Lower leg skin (tissue), 4 donors: ENCODE measurements around the gene ROR2. TPM values are rescaled to one million over a fixed set of nuclear protein-coding genes. Genes with fewer than 3 reads are reported as not detected.

ENCODE experiments used
- DNase-seq, 2 donors: peaks; one replicate each; pipeline ENCODE4 v3.0.0-alpha.2; 2019; ENCODE audit warnings: low spot score in 2 of 2
- H3K4me3 ChIP-seq: fragments of 200-600 bp; sonication (generic); 2 replicates; pipeline ENCODE4 v1.5.1; 2017; ENCODE audit warnings: mild to moderate bottlenecking, low read depth; ENCODE audit not compliant: poor library complexity, severe bottlenecking
- POLR2A ChIP-seq, 2 donors: fragments of 450-650 bp; IDR thresholded peaks; one replicate each; pipeline ENCODE4 v1.6.1; 2016 to 2017; ENCODE audit warnings: antibody characterized with exemption in 2 of 2, mild to moderate bottlenecking in 1 of 2, moderate library complexity in 1 of 2
- WGBS, 2 donors: methylation state at CpG; one replicate each; pipeline ENCODE4 v1.1.5; 2018; 5-methylcytosine and 5-hydroxymethylcytosine counted together
- intact Hi-C: fragments of 100-400 bp; cut with DNase I; formaldehyde crosslinking; loops from one replicate; pipeline ENCODE4 v1.15.0; 2023; ENCODE audit warnings: low total_unique reads
- total RNA-seq, 4 donors: library from RNA; depleted of rRNA; stranded (reverse); fragments of >200 nt; gene quantifications; one replicate each; pipeline ENCODE4 v1.1.0, GENCODE V29; 2016
- TF ChIP-seq, protein P1 (sequence below), 3 donors: fragments of 450-650 bp; IDR thresholded peaks; one replicate each; pipeline ENCODE4 v1.5.1; 2016; ENCODE audit warnings: antibody characterized with exemption in 3 of 3, mild to moderate bottlenecking in 3 of 3, moderate library complexity in 2 of 3

The ROR2 gene
- total RNA-seq, 4 donors from 2014 or later, result 2.3 to 8.7 (median 5.8) TPM

DNA sequence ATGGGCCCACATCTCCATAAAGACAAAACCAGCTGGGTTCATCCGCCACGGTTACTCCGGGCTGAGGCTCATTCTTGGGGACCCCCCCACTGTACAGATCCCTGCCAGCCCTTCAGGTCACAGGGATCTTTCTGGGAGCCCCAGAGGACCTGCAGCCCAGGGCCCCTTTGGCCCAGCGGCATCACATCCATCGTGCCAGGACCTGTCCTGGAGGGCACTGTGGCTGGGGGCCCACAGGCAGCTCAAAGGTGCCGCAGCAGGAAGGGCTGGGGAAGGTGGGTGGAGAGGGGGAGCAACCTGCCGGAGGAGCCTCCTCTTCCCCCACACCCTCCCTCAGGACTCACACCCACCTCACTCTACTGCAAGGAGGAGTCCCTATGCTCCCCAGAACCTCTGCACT lies 252.8 kb downstream of the ROR2 start:
- DNase-seq, result no peak
- H3K4me3 ChIP-seq, result no peak overlapping the region
- no peak for TF ChIP-seq POLR2A (IDR thresholded peaks at IDR 0.05)
- TF ChIP-seq, protein P1, sequence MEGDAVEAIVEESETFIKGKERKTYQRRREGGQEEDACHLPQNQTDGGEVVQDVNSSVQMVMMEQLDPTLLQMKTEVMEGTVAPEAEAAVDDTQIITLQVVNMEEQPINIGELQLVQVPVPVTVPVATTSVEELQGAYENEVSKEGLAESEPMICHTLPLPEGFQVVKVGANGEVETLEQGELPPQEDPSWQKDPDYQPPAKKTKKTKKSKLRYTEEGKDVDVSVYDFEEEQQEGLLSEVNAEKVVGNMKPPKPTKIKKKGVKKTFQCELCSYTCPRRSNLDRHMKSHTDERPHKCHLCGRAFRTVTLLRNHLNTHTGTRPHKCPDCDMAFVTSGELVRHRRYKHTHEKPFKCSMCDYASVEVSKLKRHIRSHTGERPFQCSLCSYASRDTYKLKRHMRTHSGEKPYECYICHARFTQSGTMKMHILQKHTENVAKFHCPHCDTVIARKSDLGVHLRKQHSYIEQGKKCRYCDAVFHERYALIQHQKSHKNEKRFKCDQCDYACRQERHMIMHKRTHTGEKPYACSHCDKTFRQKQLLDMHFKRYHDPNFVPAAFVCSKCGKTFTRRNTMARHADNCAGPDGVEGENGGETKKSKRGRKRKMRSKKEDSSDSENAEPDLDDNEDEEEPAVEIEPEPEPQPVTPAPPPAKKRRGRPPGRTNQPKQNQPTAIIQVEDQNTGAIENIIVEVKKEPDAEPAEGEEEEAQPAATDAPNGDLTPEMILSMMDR (IDR thresholded peaks at IDR 0.05), result no peak
- 80 to 85% methylated on average over 7 of the region's 7 CpGs for WGBS, 2 donors
- intact Hi-C loops, result no loop called here

DNA sequence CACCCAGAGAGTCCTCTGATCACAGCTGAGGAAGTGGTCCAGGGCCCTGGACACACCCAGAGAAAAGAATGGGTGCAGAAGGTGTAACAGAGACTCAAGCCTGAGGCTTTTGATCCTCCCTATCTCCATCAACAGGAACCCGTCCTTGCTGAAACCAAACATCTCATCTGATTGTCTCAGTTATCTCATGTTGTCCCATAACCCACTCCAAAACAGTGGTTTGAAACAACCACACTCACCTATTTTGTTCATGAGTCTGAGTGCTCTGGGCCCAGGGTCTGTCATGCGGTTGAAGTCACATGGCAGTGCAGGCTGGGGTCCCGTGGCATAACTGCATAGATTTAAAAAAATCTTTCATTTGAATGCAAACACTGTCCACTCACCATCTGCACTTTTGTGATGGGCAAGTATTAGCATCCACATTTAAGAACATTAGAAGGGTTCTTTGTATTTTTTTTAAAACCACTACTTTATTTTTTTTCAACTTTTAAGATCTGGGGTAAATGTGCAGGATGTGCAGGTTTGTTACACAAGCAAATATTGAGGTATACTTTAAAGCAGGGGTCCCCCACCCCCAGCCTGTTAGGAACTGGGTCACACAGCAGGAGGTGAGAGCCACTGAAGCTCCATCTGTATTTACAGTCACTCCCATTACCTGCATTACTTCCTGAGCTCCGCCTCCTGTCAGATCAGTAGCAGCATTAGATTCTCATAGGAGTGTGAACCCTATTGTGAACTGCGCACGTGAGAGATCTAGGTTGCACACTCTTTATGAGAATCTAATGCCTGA lies 255.8 kb downstream of the ROR2 start:
- intact Hi-C loops, result no loop called here
- TF ChIP-seq POLR2A (IDR thresholded peaks at IDR 0.05), result no peak
- TF ChIP-seq, protein P1 (IDR thresholded peaks at IDR 0.05), result no peak
- 75 to 85% methylated on average over 6 of the region's 6 CpGs for WGBS, 2 donors
- DNase-seq, result no peak
- H3K4me3 ChIP-seq, result no peak overlapping the region

DNA sequence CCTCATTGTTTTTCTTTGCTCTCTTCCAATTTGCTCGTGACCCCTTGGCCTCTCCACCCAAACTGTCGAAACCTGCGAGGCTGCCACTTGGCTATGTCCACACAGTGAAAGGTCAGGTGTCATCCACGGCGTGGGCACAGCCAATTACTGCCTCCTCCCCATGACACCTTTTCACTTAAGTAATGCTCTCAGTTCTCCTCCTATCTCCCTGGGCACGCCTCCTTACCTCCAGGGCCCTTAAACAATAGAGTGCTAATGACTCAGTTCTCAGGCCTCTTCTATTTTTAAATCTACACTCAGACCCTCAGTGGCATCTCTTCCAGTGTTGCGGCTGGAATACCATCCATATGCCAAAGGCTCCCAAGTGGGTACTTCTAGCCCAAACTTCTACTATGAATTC lies 256.8 kb downstream of the ROR2 start:
- TF ChIP-seq POLR2A (IDR thresholded peaks at IDR 0.05), result no peak
- TF ChIP-seq, protein P1 (IDR thresholded peaks at IDR 0.05), result no peak
- 67% methylated on average over 7 of the region's 7 CpGs for WGBS, 2 donors
- intact Hi-C loops, result no loop called here

DNA sequence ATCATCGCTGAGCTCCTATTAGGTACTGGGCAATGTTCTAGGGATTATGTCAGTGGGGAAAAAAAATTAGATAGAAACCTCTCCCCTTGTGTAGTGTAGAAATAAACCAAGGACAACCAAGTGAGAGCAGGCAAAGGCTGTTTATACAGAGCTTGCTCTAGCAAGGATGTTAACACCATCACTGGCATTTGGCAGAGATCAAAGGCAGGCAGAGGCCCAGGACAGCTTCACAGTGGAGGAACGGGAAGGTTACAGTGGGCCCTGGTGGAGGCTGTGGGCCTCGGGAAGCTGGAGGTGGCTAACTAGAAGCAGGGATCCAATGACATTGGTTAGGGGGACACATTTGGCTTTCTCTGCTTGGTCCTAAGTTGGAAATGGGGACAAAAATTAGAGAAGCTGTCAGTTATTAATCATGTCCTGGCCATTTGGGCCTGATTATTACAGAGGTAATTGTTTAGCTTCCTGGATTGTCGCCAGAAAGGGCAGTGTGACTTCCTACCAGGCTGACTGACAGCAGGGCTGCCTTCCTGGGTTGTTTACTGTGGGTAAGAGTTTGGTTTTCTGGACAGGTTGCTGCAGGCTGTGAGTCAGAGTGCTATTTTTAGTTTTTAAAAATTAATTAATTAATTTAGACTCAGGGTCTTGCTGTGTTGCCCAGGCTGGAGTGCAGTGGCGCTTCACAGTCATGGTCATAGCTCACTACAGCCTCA lies 259.3 kb downstream of the ROR2 start:
- no peak overlapping the region for H3K4me3 ChIP-seq
- WGBS, 2 donors, result 67 to 73% methylated on average over 5 of the region's 5 CpGs
- intact Hi-C loops, result no loop called here
- no peak for DNase-seq
- TF ChIP-seq, protein P1 (IDR thresholded peaks at IDR 0.05), result no peak
- no peak for TF ChIP-seq POLR2A (IDR thresholded peaks at IDR 0.05)

More for the DNA sequence above, 256.8 kb downstream of the ROR2 start:
- DNase-seq, result no peak
- no peak overlapping the region for H3K4me3 ChIP-seq

DNA sequence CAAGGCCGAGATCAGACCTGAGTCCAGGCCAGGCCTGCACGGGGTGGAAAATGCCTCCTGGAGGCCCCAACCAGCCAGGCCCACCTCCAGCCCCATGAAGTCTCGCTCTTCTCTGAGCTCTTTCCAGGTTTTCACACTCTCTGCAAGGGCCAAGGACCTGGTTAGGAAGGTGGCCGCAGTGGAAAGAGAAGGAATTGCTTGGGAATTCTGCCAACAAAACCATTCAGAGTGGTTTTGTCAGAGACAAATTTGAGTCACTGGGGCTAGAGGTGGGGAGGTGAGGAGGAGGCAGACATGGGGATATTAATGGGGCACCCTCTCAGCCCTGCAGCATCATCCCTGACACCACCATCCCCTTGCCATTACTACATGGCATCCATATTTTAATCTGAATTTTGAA lies 261.0 kb downstream of the ROR2 start:
- intact Hi-C loops, result loop anchor here (10.0 kb wide), 1 partner anchor 254 kb away; no protein-coding TSS in a partner anchor
- no peak for DNase-seq
- 87 to 88% methylated on average over 4 of the region's 4 CpGs for WGBS, 2 donors
- H3K4me3 ChIP-seq, result no peak overlapping the region
- no peak for TF ChIP-seq POLR2A (IDR thresholded peaks at IDR 0.05)
- TF ChIP-seq, protein P1 (IDR thresholded peaks at IDR 0.05), result no peak
